GM13976 (cell line): ENCODE data around the gene ARRB1.
A peak's percentile ranks its signal among the peaks of the same experiment; 100 is the strongest.

ENCODE experiments used
- DNase-seq: peaks from one replicate; pipeline ENCODE4 v3.0.0; 2012; ENCODE audit warnings: low spot score
- CTCF ChIP-seq: IDR thresholded peaks from 2 replicates; pipeline ENCODE4 v1.5.1; 2012; ENCODE audit warnings: borderline replicate concordance, mild to moderate bottlenecking; ENCODE audit not compliant: insufficient read depth; ENCODE audit errors: extremely low read depth, missing control alignments, control extremely low read depth
- in situ Hi-C: fragments of 300-500 bp; cut with MboI; formaldehyde crosslinking; loops from one replicate; pipeline ENCODE4 v1.12.0; 2022; ENCODE audit warnings: low sequenced_read_pairs, mixed read lengths, inconsistent platforms; ENCODE audit not compliant: unreplicated experiment

ARRB1 gene

DNA sequence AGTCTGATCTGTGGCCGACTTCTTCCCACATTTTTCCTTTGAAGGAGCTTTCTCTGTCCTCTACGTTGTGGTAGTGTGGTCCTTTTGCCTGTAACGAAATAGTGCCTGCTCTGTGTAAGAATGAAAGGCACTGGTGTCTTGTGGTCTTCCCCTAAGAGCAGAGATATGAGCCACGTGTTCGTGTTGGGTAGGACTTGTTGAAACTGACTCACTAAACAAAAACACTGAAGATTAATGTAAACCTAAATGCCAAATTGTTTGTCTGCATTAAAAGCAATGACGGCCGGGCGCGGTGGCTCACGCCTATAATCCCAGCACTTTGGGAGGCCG, 37.8 kb upstream of the ARRB1 start:
- in situ Hi-C loops = no loop called here
- DNase-seq = no peak
- TF ChIP-seq CTCF = no peak

DNA sequence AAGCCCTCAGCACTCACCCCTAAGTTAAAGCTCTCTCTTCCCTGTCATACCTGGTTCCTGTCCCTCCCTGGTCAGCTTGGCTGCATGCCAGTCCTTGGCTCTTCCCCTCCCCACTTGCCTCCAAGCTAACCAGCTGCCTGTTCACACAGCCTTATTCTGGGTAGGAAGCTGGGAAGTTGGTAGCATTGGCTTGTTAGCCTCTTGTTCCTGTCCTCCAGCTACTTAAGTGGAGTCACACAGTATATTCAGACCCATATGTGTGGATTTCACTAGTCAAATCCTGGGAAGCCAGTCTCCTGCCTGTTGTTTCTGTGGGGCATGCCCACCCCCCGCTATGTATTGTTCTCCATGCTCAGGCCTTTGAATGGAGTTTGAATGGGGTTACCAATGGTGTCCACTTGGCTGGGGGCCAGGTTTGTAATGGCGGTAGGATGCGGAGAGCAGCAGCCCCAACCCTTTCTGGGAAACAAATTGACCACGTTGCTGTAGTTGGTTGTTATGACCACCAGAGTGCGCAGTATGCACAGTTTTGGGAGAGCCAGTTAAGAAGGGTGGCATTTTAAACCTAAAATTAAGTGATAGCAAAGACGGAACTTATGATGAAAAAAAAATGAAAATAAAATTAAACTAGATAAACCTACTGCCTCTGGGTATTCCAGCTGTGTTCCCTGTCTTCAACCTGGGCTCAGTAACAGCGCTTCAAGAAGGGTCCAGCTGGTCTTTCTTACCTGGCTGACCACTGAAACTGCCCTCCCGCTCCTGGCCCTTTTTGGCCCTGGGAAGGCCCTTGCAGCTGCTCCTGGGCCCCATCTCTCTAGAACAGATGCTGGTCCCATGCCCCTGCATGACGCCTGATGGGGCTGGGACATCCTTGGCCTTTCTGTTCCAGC, 37.2 kb upstream of the ARRB1 start:
- in situ Hi-C loops = no loop called here
- TF ChIP-seq CTCF = peak; percentile 66
- DNase-seq = peak; percentile 81

DNA sequence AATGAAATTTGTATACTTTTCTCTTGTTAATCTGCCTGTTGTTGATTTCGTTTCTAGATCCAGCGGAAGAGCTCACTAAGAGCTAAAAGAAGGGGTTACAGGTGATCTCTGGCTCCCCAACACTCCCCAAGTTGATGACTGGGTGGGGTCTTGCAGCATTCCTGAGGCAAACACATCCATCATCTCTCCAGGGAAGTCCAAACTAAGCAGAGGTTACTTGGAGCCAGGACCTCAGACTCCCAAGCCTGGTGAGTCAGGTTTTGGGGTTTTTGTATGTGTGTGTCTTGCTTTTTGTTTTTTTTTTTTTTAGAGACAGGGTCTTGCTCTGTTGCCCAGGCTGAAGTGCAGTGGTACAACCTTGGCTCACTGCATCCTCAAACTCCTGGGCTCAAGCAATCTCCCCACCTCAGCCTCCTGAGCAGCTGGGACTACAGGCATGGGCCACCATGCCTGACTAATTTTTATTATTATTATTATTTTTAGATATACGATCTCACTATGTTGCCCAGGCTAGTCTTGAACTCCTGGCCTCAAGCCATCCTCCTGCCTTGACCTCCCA, 36.4 kb upstream of the ARRB1 start:
- TF ChIP-seq CTCF = no peak
- in situ Hi-C loops = no loop called here

DNA sequence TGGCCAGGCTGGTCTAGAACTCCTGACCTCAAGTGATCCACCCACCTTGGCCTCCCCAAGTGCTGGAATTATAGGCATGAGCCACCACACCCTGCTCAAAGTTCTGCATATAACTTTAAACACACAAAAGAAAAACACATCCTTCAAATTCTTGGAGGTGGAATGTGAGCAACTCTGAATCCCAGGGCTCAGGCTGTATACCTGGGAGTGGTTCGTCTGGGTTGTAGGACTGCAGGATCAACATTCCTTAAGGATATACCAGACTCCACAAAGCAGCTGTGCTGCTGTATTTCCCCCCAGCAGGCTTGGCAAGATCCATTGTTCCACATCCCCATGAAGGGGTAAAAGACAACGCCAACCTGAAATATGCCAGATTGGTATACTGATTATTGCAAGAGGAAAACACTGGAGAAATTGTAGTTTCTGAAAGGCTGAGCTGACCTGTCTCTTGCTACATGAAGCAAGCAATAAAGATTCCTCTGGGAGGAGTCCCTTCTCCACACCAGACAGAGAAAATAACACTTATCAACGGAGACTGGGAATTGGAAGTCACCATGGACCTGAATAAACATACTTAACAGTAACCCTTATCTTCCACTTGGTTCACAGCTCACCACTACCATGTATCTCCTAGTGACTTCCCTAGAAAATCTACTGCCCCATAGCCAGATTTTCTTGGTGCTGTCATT, 35.6 kb upstream of the ARRB1 start:
- in situ Hi-C loops = no loop called here
- TF ChIP-seq CTCF = no peak
- DNase-seq = no peak

More for the DNA sequence above, 36.4 kb upstream of the ARRB1 start:
- DNase-seq = no peak

- peak; percentile 86 for DNase-seq
- in situ Hi-C loops = loop anchor here (5.0 kb wide), 1 partner anchor 107 kb away; no protein-coding TSS in a partner anchor
Observed at GRCh38 chr11:75384438-75385080, 33.1 kb upstream of the ARRB1 start.

More at GRCh38 chr11:75384438-75385080, 33.1 kb upstream of the ARRB1 start:
- TF ChIP-seq CTCF = peak; percentile 94
